Esophagus muscularis mucosa (tissue), 4 donors: ENCODE measurements around the gene HIGD2A.

ENCODE experiments used
- EP300 ChIP-seq: sonication (generic); formaldehyde crosslinking; IDR thresholded peaks from one replicate; pipeline ENCODE4 v1.6.1; 2017; ENCODE audit warnings: antibody characterized with exemption
- POLR2A ChIP-seq: fragments of 450-650 bp; IDR thresholded peaks from one replicate; pipeline ENCODE4 v1.6.1; 2017; ENCODE audit warnings: antibody characterized with exemption, moderate library complexity, mild to moderate bottlenecking, low read depth
- POLR2AphosphoS5 ChIP-seq, 2 donors: sonication (generic); formaldehyde crosslinking; IDR thresholded peaks; one replicate each; pipeline ENCODE4 v1.6.1; 2017; ENCODE audit warnings: antibody characterized with exemption in 2 of 2
- TF ChIP-seq, protein P1 (sequence below), 3 experiments: fragments of 200-600 bp in 2 of 3; fragments of 450-650 bp in 1 of 3; sonication (generic) in 2 of 3; IDR thresholded peaks; one replicate each; pipeline ENCODE4 v1.5.1; 2017 to 2019; ENCODE audit warnings: antibody characterized with exemption in 3 of 3, mild to moderate bottlenecking in 2 of 3, moderate library complexity in 1 of 3

DNA sequence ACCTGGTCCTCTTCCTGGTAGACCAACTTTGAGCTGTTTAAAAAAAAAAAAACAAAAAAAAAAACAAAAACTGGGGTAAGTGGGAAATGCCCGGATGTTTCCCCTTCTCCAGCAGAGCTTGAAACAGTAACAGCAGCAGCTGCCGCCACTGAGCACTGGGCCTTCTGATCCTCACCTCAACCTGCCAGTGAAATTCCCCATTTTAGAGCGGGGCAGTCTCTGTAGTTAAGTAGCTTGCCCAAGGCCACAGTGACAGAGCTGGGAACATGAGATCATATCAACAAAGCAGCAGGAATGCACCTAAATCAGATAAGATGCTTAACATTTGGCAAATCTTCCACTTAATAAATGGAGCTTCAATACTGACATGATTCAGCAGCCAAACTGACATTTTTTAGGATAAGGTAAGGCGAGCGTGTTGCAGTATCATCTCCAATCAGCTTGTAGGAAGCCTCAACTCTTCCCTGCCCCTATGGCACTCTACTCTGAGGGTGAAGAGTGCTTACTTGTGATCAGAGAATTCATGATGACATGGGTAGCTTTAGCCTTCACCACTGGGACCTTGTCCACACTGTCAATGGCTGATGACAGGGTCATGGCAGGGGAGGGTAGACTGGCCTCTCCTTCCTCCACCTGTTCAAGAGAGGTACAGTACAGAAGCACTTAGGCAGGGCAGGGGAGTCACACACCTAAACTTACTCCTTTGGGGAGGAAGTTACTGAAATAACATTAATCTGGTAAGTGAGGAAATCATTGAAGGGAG is 36.3 kb upstream of the HIGD2A start:
- TF ChIP-seq POLR2A (no peak), POLR2AphosphoS5 (IDR thresholded peaks at IDR 0.05) (no peak), EP300 (no peak)
- TF ChIP-seq, protein P1, sequence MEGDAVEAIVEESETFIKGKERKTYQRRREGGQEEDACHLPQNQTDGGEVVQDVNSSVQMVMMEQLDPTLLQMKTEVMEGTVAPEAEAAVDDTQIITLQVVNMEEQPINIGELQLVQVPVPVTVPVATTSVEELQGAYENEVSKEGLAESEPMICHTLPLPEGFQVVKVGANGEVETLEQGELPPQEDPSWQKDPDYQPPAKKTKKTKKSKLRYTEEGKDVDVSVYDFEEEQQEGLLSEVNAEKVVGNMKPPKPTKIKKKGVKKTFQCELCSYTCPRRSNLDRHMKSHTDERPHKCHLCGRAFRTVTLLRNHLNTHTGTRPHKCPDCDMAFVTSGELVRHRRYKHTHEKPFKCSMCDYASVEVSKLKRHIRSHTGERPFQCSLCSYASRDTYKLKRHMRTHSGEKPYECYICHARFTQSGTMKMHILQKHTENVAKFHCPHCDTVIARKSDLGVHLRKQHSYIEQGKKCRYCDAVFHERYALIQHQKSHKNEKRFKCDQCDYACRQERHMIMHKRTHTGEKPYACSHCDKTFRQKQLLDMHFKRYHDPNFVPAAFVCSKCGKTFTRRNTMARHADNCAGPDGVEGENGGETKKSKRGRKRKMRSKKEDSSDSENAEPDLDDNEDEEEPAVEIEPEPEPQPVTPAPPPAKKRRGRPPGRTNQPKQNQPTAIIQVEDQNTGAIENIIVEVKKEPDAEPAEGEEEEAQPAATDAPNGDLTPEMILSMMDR (IDR thresholded peaks at IDR 0.05), result no peak
